H9 (cell line): ENCODE data around the gene KLHDC10. TPM values are rescaled to one million over a fixed set of nuclear protein-coding genes. Genes with fewer than 3 reads are reported as not detected.

Experiments used
- DNase-seq: peaks from one replicate; pipeline ENCODE4 v3.0.0-alpha.2; 2017
- H2AFZ ChIP-seq: one replicate; pipeline ENCODE4 v1.6.1; 2013; ENCODE audit warnings: mild to moderate bottlenecking, low read length, control low read depth, moderate library complexity
- H2AK5ac ChIP-seq: 2 replicates; pipeline ENCODE4 v1.6.1; 2013; ENCODE audit warnings: low read length, control low read depth, mixed read lengths; ENCODE audit not compliant: insufficient read length
- H2BK120ac ChIP-seq: one replicate; pipeline ENCODE4 v1.6.1; 2013; ENCODE audit warnings: low read depth, mild to moderate bottlenecking, low read length, control low read depth, inconsistent platforms; ENCODE audit not compliant: poor library complexity, severe bottlenecking
- H2BK12ac ChIP-seq: 2 replicates; pipeline ENCODE4 v1.6.1; 2013; ENCODE audit warnings: low read length, control low read depth, mixed read lengths, low read depth; ENCODE audit not compliant: insufficient read length
- H2BK15ac ChIP-seq: 2 replicates; pipeline ENCODE4 v1.6.1; 2013; ENCODE audit warnings: low read depth, low read length, control low read depth
- H2BK20ac ChIP-seq: one replicate; pipeline ENCODE4 v1.6.1; 2013; ENCODE audit warnings: low read depth, mild to moderate bottlenecking, low read length, control low read depth, inconsistent platforms; ENCODE audit not compliant: poor library complexity, severe bottlenecking
- H2BK5ac ChIP-seq: 2 replicates; pipeline ENCODE4 v1.6.1; 2013; ENCODE audit warnings: low read length, control low read depth, mixed read lengths; ENCODE audit not compliant: insufficient read length
- H3K14ac ChIP-seq: 2 replicates; pipeline ENCODE4 v1.6.1; 2013; ENCODE audit warnings: low read length, control low read depth; ENCODE audit not compliant: insufficient read depth
- H3K18ac ChIP-seq: 2 replicates; pipeline ENCODE4 v1.6.1; 2013; ENCODE audit warnings: low read depth, mild to moderate bottlenecking, mixed read lengths, low read length, control low read depth; ENCODE audit not compliant: insufficient read length
- H3K23ac ChIP-seq: 2 replicates; pipeline ENCODE4 v1.6.1; 2013; ENCODE audit warnings: low read length, control low read depth, mixed read lengths, low read depth; ENCODE audit not compliant: insufficient read length
- H3K23me2 ChIP-seq: 2 replicates; pipeline ENCODE4 v1.6.1; 2013; ENCODE audit warnings: low read depth, mild to moderate bottlenecking, mixed read lengths, low read length, control low read depth; ENCODE audit not compliant: insufficient read length, poor library complexity, severe bottlenecking
- H3K27ac ChIP-seq: 2 replicates; pipeline ENCODE4 v1.5.1; 2013; ENCODE audit warnings: low read length, control low read depth, mixed read lengths, low read depth; ENCODE audit not compliant: insufficient read length
- H3K27me3 ChIP-seq: 2 replicates; pipeline ENCODE4 v1.6.1; 2013; ENCODE audit warnings: low read length, control low read depth, inconsistent platforms; ENCODE audit not compliant: insufficient read depth
- H3K4ac ChIP-seq: 2 replicates; pipeline ENCODE4 v1.6.1; 2013; ENCODE audit warnings: low read depth, mild to moderate bottlenecking, control low read depth, inconsistent platforms, low read length, moderate library complexity
- H3K4me1 ChIP-seq: 2 replicates; pipeline ENCODE4 v1.6.1; 2013; ENCODE audit warnings: low read length, control low read depth, inconsistent platforms; ENCODE audit not compliant: insufficient read depth
- H3K4me2 ChIP-seq: 2 replicates; pipeline ENCODE4 v1.6.1; 2013; ENCODE audit warnings: low read length, control low read depth, mixed read lengths; ENCODE audit not compliant: insufficient read length, insufficient read depth
- H3K56ac ChIP-seq: 2 replicates; pipeline ENCODE4 v1.6.1; 2013; ENCODE audit warnings: low read depth, mild to moderate bottlenecking, mixed read lengths, low read length, control low read depth; ENCODE audit not compliant: insufficient read length
- H3K79me1 ChIP-seq: 2 replicates; pipeline ENCODE4 v1.6.1; 2013; ENCODE audit warnings: low read depth, mild to moderate bottlenecking, moderate library complexity, low read length, control low read depth, inconsistent platforms; ENCODE audit not compliant: insufficient read depth, poor library complexity, severe bottlenecking
- H3K79me2 ChIP-seq: 2 replicates; pipeline ENCODE4 v1.6.1; 2013; ENCODE audit warnings: low read length, control low read depth, inconsistent platforms; ENCODE audit not compliant: insufficient read depth
- H3K9ac ChIP-seq: 2 replicates; pipeline ENCODE4 v1.6.1; 2013; ENCODE audit warnings: low read length, control low read depth, mixed read lengths; ENCODE audit not compliant: insufficient read length; ENCODE audit errors: extremely low read depth
- H3K9me3 ChIP-seq: one replicate; pipeline ENCODE4 v1.6.1; 2013; ENCODE audit warnings: low read depth, low read length, inconsistent platforms; ENCODE audit not compliant: control insufficient read depth
- H3T11ph ChIP-seq: one replicate; pipeline ENCODE4 v1.6.1; 2013; ENCODE audit warnings: mild to moderate bottlenecking, low read length, control low read depth, inconsistent platforms
- H4K20me1 ChIP-seq: one replicate; pipeline ENCODE4 v1.6.1; 2013; ENCODE audit not compliant: control insufficient read depth, insufficient read length, insufficient read depth
- H4K5ac ChIP-seq: 2 replicates; pipeline ENCODE4 v1.6.1; 2013; ENCODE audit warnings: low read depth, mild to moderate bottlenecking, mixed read lengths, low read length, control low read depth; ENCODE audit not compliant: insufficient read length
- H4K8ac ChIP-seq: replicated peaks from 2 replicates; pipeline ENCODE4 v1.6.1; 2013; ENCODE audit warnings: low read length, control low read depth, mixed read lengths, low read depth; ENCODE audit not compliant: insufficient read length
- H4K91ac ChIP-seq: 2 replicates; pipeline ENCODE4 v1.6.1; 2013; ENCODE audit warnings: low read depth, mild to moderate bottlenecking, moderate library complexity, mixed read lengths, low read length, control low read depth; ENCODE audit not compliant: insufficient read length
- H3K27ac Mint-ChIP-seq, 3 experiments: 2 replicates in 2 of 3; 3 replicates in 1 of 3; pipeline ENCODE4 v1.8.0; 2020 to 2021; ENCODE audit warnings: mixed read lengths in 3 of 3, mild to moderate bottlenecking in 1 of 3, moderate library complexity in 1 of 3
- H3K27me3 Mint-ChIP-seq: 2 replicates; pipeline ENCODE4 v1.8.0; 2021; ENCODE audit warnings: low read depth, mild to moderate bottlenecking, moderate library complexity, mixed read lengths
- H3K36me3 Mint-ChIP-seq, 3 experiments: 2 replicates in 2 of 3; 3 replicates in 1 of 3; pipeline ENCODE4 v1.8.0; 2020 to 2021; ENCODE audit warnings: low read depth in 3 of 3, mixed read lengths in 3 of 3; ENCODE audit not compliant: insufficient read depth in 1 of 3
- H3K4me1 Mint-ChIP-seq, 2 experiments: 2 replicates each; pipeline ENCODE4 v1.8.0; 2020; ENCODE audit warnings: mixed read lengths in 2 of 2
- H3K4me3 Mint-ChIP-seq, 2 experiments: 2 replicates in 1 of 2; 3 replicates in 1 of 2; pipeline ENCODE4 v1.8.0; 2020 to 2021; ENCODE audit warnings: mild to moderate bottlenecking in 2 of 2, mixed read lengths in 2 of 2, moderate library complexity in 1 of 2
- H3K9me3 Mint-ChIP-seq, 2 experiments: 2 replicates in 1 of 2; 3 replicates in 1 of 2; pipeline ENCODE4 v1.8.0; 2020; ENCODE audit warnings: mild to moderate bottlenecking in 2 of 2, mixed read lengths in 2 of 2, moderate library complexity in 1 of 2
- CTCF ChIP-seq: fragments of 200-600 bp; sonication (generic); conservative IDR thresholded peaks from 3 replicates; pipeline ENCODE4 v1.8.0; 2021; ENCODE audit warnings: antibody characterized with exemption, mild to moderate bottlenecking
- WGBS: extraction: QIAGEN DNeasy Blood & Tissue Kit; methylation state at CpG from one replicate; pipeline ENCODE4 v1.1.7; 2013; ENCODE audit warnings: missing lambda C conversion rate, low lambda C conversion rate, mixed read lengths; ENCODE audit not compliant: insufficient read length; ENCODE audit errors: extremely low coverage; 5-methylcytosine and 5-hydroxymethylcytosine counted together
- total RNA-seq: library from RNA; stranded (reverse); gene quantifications from 2 replicates; pipeline ENCODE4 v1.2.1, GENCODE V29; 2021

Gene KLHDC10
- total RNA-seq, 1 experiment from 2014 or later, result 17.3 TPM

- no peaks in the 10 kb centered on the region for H4K20me1 ChIP-seq
- H2BK5ac ChIP-seq, result no peak overlapping the region
- H3K9me3 ChIP-seq, result no peaks in the 10 kb centered on the region
- no peak overlapping the region for H3T11ph ChIP-seq
- H3K4me1 ChIP-seq, result no peaks in the 10 kb centered on the region
- Mint-ChIP-seq H3K27me3 (no peaks in the 10 kb centered on the region), H3K4me1 (no peaks in the 10 kb centered on the region), H3K27ac (no peak overlapping the region), H3K9me3 (no peaks in the 10 kb centered on the region), H3K4me3 (no peak overlapping the region), H3K36me3 (no peaks in the 10 kb centered on the region)
- H2BK12ac ChIP-seq, result no peak overlapping the region
- H3K14ac ChIP-seq, result no peak overlapping the region
- H2BK120ac ChIP-seq, result no peak overlapping the region
- DNase-seq, result no peak
- no peak overlapping the region for H2BK15ac ChIP-seq
- H2AK5ac ChIP-seq, result no peak overlapping the region
- no peaks in the 10 kb centered on the region for H3K79me1 ChIP-seq
- H3K9ac ChIP-seq, result no peak overlapping the region
- H3K18ac ChIP-seq, result no peak overlapping the region
- H3K56ac ChIP-seq, result no peak overlapping the region
- H3K23ac ChIP-seq, result no peak overlapping the region
- no peak overlapping the region for H3K27ac ChIP-seq
- H3K79me2 ChIP-seq, result no peaks in the 10 kb centered on the region
- no peak overlapping the region for H3K4ac ChIP-seq
- no CpG with 5 or more reads among the region's 1 CpG for WGBS
- no peak overlapping the region for H4K5ac ChIP-seq
- no peaks in the 10 kb centered on the region for H3K27me3 ChIP-seq
- H4K91ac ChIP-seq, result no peak overlapping the region
- no peak for TF ChIP-seq CTCF
- H4K8ac ChIP-seq, result no peak overlapping the region
- no peaks in the 10 kb centered on the region for H3K23me2 ChIP-seq
- no peak overlapping the region for H3K4me2 ChIP-seq
- no peak overlapping the region for H2BK20ac ChIP-seq
- H2AFZ ChIP-seq, result no peak overlapping the region
Measured at GRCh38 chr7:130091999-130092398, 21.7 kb downstream of the KLHDC10 start.
